ENCODE measurements around the gene OR5AC2.

- TF ChIP-seq FOXM1 (IDR thresholded peaks at IDR 0.05; ENCODE audit: borderline replicate concordance, low read depth) (no peak), YY1 (IDR thresholded peaks at IDR 0.05; ENCODE audit: low read depth) (no peak), EP300 (IDR thresholded peaks at IDR 0.05; ENCODE audit: borderline replicate concordance) (no peak), REST (IDR thresholded peaks at IDR 0.05; ENCODE audit: low read depth) (no peak)
These were observed 49.7 kb downstream of the OR5AC2 start for GRCh38 chr3:98136631-98137030.
